Ectodermal cell (in vitro differentiated cells): ENCODE results near the gene DNAH9.

Source experiments
- H3K27ac ChIP-seq: 2 replicates; pipeline ENCODE4 v1.7.0; 2013; ENCODE audit warnings: mild to moderate bottlenecking, low read depth, low read length; ENCODE audit not compliant: insufficient read depth, poor library complexity, severe bottlenecking
- H3K27me3 ChIP-seq: 2 replicates; pipeline ENCODE4 v1.7.0; 2013; ENCODE audit warnings: mild to moderate bottlenecking, low read length; ENCODE audit not compliant: insufficient read depth, control insufficient read depth, poor library complexity, severe bottlenecking
- H3K36me3 ChIP-seq: one replicate; pipeline ENCODE4 v1.7.0; 2013; ENCODE audit warnings: low read length; ENCODE audit not compliant: control insufficient read depth, insufficient read depth
- H3K4me1 ChIP-seq: one replicate; pipeline ENCODE4 v1.7.0; 2013; ENCODE audit warnings: low read length; ENCODE audit not compliant: control insufficient read depth, insufficient read depth
- H3K4me3 ChIP-seq: 2 replicates; pipeline ENCODE4 v1.7.0; 2013; ENCODE audit warnings: low read depth, low read length, control low read depth; ENCODE audit not compliant: insufficient read depth
- H3K9me3 ChIP-seq: 2 replicates; pipeline ENCODE4 v1.7.0; 2013; ENCODE audit warnings: mild to moderate bottlenecking, low read length, moderate library complexity; ENCODE audit not compliant: control insufficient read depth
- WGBS, 2 experiments: methylation state at CpG; one replicate each; pipeline ENCODE4 v1.1.7; 2013; ENCODE audit warnings: missing lambda C conversion rate in 2 of 2; 5-methylcytosine and 5-hydroxymethylcytosine counted together

DNAH9 gene

DNA sequence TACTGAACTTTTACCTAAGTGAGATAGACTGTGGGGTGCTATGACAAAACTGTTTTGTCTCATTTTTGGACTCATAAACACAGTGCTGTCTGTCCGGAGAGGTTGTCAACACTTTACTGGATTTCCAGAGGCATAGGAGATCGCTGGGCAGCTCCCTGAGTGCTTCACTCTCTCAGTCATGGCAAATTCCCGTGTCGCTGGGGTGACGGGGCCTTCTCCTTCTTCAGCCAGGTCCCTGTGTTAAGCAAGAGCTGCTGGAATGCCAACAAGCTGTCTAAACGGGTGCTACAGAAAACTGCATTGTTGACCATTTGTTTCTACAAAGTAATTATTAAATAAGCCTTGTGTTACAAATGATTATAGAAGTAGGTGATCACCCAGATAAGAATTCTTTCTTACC is 141.6 kb downstream of the DNAH9 start:
- no peaks in the 10 kb centered on the region for H3K27me3 ChIP-seq
- H3K27ac ChIP-seq = no peak overlapping the region
- H3K36me3 ChIP-seq = no peaks in the 10 kb centered on the region
- 92 to 94% methylated on average over 6 of the region's 6 CpGs for WGBS, 2 experiments
- H3K9me3 ChIP-seq = no peaks in the 10 kb centered on the region
- no peaks in the 10 kb centered on the region for H3K4me1 ChIP-seq
- no peak overlapping the region for H3K4me3 ChIP-seq

DNA sequence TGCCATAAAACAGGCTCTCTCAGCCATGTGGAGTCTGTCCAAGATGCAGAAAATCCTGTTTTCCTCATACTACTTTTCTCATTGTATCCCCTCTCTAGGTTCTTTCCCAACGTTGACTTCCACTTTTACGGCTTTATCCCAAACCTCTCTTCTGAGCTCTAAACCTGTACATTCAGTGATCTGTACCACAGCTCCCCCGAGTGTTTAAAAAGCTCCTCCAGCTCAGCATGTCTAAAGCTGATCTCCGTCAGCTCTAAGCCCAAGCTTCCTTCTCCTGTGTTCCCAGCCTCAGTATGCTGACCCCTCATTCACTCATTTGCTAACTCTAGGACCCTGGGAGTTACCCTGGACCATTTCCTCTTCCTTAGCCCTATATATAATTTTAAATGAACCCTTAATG is 144.6 kb downstream of the DNAH9 start:
- WGBS, 2 experiments = 56 to 60% methylated on average over 4 of the region's 4 CpGs
- H3K27me3 ChIP-seq = no peaks in the 10 kb centered on the region
- no peaks in the 10 kb centered on the region for H3K9me3 ChIP-seq
- H3K27ac ChIP-seq = no peak overlapping the region
- H3K4me3 ChIP-seq = no peak overlapping the region
- H3K4me1 ChIP-seq = no peaks in the 10 kb centered on the region
- H3K36me3 ChIP-seq = no peaks in the 10 kb centered on the region

DNA sequence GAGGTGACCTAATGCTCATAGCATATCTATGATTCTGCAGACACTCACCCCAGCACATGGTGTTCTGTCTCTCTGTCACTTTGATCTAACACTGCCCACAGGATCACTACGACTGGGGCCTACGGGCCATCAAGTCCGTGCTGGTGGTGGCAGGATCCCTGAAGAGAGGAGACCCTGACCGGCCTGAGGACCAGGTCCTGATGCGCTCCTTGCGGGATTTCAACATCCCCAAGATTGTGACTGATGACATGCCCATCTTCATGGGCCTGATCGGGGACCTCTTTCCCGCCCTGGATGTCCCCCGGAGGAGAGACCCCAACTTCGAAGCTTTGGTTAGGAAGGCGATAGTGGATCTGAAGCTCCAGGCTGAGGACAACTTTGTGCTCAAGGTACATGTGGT is 146.4 kb downstream of the DNAH9 start:
- WGBS, 2 experiments = 94 to 96% methylated on average over 11 of the region's 11 CpGs
- Histone ChIP-seq H3K9me3 (no peaks in the 10 kb centered on the region), H3K27ac (no peak overlapping the region), H3K36me3 (no peaks in the 10 kb centered on the region), H3K27me3 (no peaks in the 10 kb centered on the region), H3K4me1 (no peaks in the 10 kb centered on the region), H3K4me3 (no peak overlapping the region)

DNA sequence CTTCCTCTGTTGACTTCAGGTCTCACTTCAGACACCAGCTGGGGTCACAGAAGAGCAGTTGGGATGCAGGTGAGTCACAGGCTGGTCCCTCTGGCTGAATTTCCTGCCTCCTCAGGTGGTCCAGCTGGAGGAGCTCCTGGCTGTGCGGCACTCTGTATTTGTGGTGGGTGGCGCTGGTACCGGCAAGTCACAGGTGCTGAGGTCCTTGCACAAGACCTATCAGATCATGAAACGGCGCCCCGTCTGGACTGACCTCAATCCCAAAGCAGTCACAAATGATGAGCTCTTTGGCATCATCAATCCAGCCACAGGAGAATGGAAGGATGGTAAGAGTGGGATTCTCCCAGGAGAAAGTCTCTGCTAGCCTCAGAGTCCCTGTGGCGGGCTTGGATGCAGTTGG is 149.2 kb downstream of the DNAH9 start:
- Histone ChIP-seq H3K27me3 (no peaks in the 10 kb centered on the region), H3K4me3 (no peak overlapping the region), H3K27ac (no peak overlapping the region), H3K9me3 (no peaks in the 10 kb centered on the region), H3K36me3 (no peaks in the 10 kb centered on the region), H3K4me1 (no peaks in the 10 kb centered on the region)
- 92 to 97% methylated on average over 7 of the region's 7 CpGs for WGBS, 2 experiments

DNA sequence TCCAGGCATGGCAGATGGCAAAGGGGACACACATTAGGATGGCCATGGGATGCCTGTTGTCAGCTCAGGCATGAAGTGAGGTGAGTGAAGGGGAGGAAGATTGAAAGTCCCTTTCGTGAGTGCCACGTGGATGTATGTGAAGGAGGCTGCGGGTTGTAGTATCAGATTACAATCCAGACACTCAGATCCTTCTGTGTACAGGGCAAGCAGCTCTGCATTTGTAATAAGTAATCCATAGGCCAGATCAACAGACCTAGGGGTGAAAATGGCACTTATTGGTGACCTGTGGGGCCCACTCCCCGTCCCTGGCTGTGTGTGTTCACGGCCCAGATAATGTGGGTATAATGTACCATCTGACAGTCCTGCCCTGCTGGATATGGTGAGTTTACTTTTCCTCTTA is 159.5 kb downstream of the DNAH9 start:
- Histone ChIP-seq H3K4me3 (no peak overlapping the region), H3K27ac (no peak overlapping the region), H3K36me3 (no peaks in the 10 kb centered on the region), H3K9me3 (no peaks in the 10 kb centered on the region), H3K4me1 (no peaks in the 10 kb centered on the region), H3K27me3 (no peaks in the 10 kb centered on the region)
- 82 to 85% methylated on average over 5 of the region's 5 CpGs for WGBS, 2 experiments

DNA sequence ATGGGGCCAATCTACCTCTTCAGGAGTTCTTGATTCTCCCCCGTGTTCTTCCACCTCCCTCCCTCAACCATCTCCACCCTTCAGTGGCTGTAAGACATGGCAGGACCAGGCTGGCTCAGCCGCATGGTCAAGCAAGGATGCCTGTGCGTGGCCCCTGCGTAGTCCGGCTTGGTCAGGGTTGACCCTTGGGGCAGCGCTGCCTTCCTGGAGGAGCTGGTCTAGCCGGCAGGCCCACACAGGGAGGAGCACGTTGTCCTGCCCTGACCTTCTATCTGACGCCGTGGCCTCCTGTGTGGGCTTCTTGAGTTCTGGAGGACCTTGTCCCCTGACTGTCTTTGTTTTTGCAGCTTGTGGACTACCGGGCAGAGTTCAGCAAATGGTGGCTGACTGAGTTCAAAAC is 169.8 kb downstream of the DNAH9 start:
- no peak overlapping the region for H3K27ac ChIP-seq
- no peak overlapping the region for H3K4me3 ChIP-seq
- H3K27me3 ChIP-seq = no peaks in the 10 kb centered on the region
- H3K36me3 ChIP-seq = no peaks in the 10 kb centered on the region
- WGBS, 2 experiments = 95 to 97% methylated on average over 11 of the region's 11 CpGs
- H3K4me1 ChIP-seq = no peaks in the 10 kb centered on the region
- H3K9me3 ChIP-seq = no peaks in the 10 kb centered on the region

DNA sequence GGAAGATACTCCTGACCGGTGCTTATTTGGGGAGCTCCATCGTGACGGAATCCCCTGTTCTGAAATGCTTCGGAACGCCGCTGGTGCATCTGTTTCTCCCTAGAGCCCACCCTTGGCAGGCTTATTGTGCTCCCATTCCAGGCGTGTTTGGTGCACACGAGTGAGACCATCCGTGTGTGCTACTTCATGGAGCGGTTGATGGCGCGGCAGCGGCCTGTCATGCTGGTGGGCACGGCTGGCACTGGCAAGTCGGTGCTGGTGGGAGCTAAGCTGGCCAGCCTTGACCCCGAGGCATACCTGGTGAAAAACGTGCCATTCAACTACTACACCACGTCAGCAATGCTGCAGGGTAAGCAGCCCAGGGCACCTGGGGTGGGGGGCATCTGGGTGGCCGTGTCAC is 170.7 kb downstream of the DNAH9 start:
- Histone ChIP-seq H3K27ac (no peak overlapping the region), H3K27me3 (no peaks in the 10 kb centered on the region), H3K4me1 (no peaks in the 10 kb centered on the region), H3K36me3 (no peaks in the 10 kb centered on the region), H3K9me3 (no peaks in the 10 kb centered on the region), H3K4me3 (no peak overlapping the region)
- WGBS, 2 experiments = 92 to 95% methylated on average over 19 of the region's 19 CpGs

DNA sequence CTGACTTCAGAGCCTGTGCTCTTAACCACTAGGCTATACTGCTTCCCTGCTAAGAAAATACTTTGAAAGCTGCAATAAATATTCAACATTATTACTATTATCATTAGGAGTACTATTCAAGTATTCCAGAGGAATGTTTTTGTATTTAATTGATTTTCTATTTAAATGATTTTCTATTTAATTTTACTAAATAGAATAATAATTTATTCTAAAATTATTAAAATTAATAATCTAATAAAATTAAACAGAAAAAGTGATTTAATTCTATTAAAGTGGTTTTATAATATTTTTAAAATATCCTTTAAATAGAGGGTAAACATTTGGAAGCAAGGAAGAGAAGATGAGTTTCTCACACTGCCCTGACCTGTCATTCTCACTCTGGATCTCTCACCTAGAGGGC is 173.8 kb downstream of the DNAH9 start:
- no peaks in the 10 kb centered on the region for H3K9me3 ChIP-seq
- H3K36me3 ChIP-seq = no peaks in the 10 kb centered on the region
- H3K4me3 ChIP-seq = no peak overlapping the region
- H3K4me1 ChIP-seq = no peaks in the 10 kb centered on the region
- no peaks in the 10 kb centered on the region for H3K27me3 ChIP-seq
- no peak overlapping the region for H3K27ac ChIP-seq

DNA sequence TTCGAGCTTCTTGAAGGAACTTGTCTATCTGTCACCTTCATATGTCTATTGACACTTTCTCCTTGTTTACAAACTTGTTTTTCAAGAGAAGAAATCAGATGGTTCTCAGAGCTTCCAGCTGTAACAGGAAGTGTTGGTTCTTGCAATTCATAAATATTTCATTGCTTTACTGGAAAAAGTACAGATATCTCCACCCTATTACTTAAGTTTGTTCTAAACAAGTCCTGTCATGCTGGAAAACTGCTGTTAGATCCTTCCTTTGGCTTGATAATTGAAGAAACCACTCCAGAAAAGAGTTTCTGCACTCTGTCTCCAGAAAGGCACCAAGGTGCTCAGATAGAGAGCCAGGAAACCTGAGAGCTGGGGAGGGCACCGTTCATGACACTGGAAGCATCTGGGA is 181.6 kb downstream of the DNAH9 start:
- no peaks in the 10 kb centered on the region for H3K36me3 ChIP-seq
- H3K27ac ChIP-seq = no peak overlapping the region
- no peaks in the 10 kb centered on the region for H3K9me3 ChIP-seq
- H3K27me3 ChIP-seq = no peaks in the 10 kb centered on the region
- WGBS, 2 experiments = 94 to 96% methylated on average over 2 of the region's 2 CpGs
- no peaks in the 10 kb centered on the region for H3K4me1 ChIP-seq
- no peak overlapping the region for H3K4me3 ChIP-seq

DNA sequence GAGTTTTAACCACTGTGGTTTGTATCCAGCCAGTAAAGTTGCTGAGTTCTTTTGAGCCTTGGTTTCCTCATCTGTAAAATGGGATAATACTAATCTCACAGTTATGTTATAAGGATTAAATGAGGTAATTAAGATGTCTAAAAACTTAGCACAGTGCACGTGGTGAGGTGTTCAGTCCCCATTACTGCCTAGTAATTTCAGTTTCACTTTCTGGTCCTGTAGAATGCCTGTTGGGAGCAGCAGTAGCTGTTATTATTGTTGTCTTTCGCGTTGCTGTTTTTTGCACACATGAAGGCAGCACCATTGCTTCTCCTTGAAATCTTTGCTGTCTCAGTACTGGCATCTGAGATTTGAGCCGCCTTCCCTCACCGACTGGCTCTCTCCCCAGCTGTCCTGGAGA is 182.4 kb downstream of the DNAH9 start:
- Histone ChIP-seq H3K4me3 (no peak overlapping the region), H3K36me3 (no peaks in the 10 kb centered on the region)
- WGBS, 2 experiments = 92 to 95% methylated on average over 5 of the region's 5 CpGs

DNA sequence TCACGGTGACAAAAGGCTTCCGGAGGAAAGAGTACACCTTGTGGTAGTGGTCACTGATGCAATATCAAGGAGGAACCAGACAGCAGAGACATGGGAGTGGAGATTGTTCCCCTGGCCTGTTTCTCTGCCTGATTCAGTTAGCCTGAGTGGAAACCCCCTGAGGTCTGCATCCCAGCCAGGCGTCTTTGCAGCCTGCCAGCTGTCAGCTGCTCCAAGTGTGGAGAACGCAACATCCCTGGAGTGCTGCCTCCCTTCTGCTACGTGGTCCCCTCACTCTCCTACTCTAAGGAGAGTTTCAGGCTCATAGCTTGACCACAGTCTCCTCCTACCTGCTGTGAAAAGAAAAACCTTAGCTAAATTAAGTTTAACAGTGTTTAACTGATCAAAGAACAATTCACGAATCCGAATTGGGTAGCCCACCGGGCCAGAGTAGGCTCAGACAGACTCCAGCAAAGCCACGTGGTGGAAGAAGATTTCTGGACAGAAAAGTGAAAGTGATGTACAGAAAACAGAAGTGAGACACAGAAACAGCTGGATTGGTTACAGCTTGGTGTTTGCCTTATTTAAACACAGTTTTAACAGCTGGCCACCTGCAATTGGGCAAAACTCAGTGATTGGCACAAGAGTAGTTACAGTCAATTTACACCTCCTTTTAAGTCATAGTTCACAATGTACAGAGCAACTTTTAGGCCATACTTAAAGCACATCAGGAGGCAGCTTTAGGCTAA is 188.6 kb downstream of the DNAH9 start:
- 86 to 87% methylated on average over 9 of the region's 9 CpGs for WGBS, 2 experiments
- H3K4me3 ChIP-seq = no peak overlapping the region
- no peaks in the 10 kb centered on the region for H3K27me3 ChIP-seq
- H3K9me3 ChIP-seq = no peaks in the 10 kb centered on the region
- no peak overlapping the region for H3K27ac ChIP-seq
- no peaks in the 10 kb centered on the region for H3K4me1 ChIP-seq
- no peaks in the 10 kb centered on the region for H3K36me3 ChIP-seq

More for the DNA sequence above, 182.4 kb downstream of the DNAH9 start:
- Histone ChIP-seq H3K27ac (no peak overlapping the region), H3K4me1 (no peaks in the 10 kb centered on the region), H3K27me3 (no peaks in the 10 kb centered on the region), H3K9me3 (no peaks in the 10 kb centered on the region)
